H1 (cell line): Measurements from ENCODE around the gene POMP. TPM values are rescaled to one million over a fixed set of nuclear protein-coding genes. Genes with fewer than 3 reads are reported as not detected.

Source experiments
- CTCF ChIA-PET: fragments of 300-600 bp; sonication (Branson Sonifier 250); formaldehyde crosslinking; loops from one replicate; lab custom pipeline; 2021; ENCODE audit not compliant: partially characterized antibody; lab: Charles Lee
- POLR2A ChIA-PET: fragments of 300-600 bp; sonication (Branson Sonifier 250); formaldehyde crosslinking; loops from one replicate; lab custom pipeline; 2021; ENCODE audit warnings: inconsistent platforms; ENCODE audit not compliant: partially characterized antibody; lab: Charles Lee
- DNase-seq, 2 experiments: peaks; one replicate each; pipeline versions ENCODE4 v3.0.0 to v3.0.0-alpha.2; 2010 to 2022; ENCODE audit warnings: low spot score in 2 of 2, low read depth in 1 of 2, mixed read lengths in 1 of 2
- FAIRE-seq: peaks from 2 replicates; lab custom pipeline; 2011; peaks lifted over from hg19 to GRCh38; lab: Jason Lieb, UNC
- H2AFZ ChIP-seq: 2 replicates; pipeline ENCODE4 v1.8.1; 2012; ENCODE audit warnings: low read length, inconsistent platforms
- H2AK5ac ChIP-seq: 2 replicates; pipeline ENCODE4 v1.6.1; 2013; ENCODE audit warnings: low read depth, low read length
- H2BK120ac ChIP-seq: replicated peaks from 2 replicates; pipeline ENCODE3; 2013; ENCODE audit warnings: low read depth, low read length, inconsistent platforms
- H2BK12ac ChIP-seq: 2 replicates; pipeline ENCODE4 v1.6.1; 2013; ENCODE audit warnings: low read depth, low read length
- H2BK15ac ChIP-seq: 2 replicates; pipeline ENCODE4 v1.6.1; 2013; ENCODE audit warnings: low read length
- H2BK20ac ChIP-seq: 2 replicates; pipeline ENCODE4 v1.6.1; 2013; ENCODE audit warnings: low read length
- H2BK5ac ChIP-seq: 2 replicates; pipeline ENCODE4 v1.6.1; 2013; ENCODE audit warnings: low read depth, low read length
- H3K14ac ChIP-seq: 2 replicates; pipeline ENCODE4 v1.6.1; 2013; ENCODE audit warnings: inconsistent platforms; ENCODE audit not compliant: insufficient read length
- H3K18ac ChIP-seq: 2 replicates; pipeline ENCODE4 v1.6.1; 2013; ENCODE audit warnings: low read length; ENCODE audit errors: extremely low read depth
- H3K23ac ChIP-seq: 2 replicates; pipeline ENCODE4 v1.6.1; 2013; ENCODE audit warnings: inconsistent platforms; ENCODE audit not compliant: insufficient read length
- H3K23me2 ChIP-seq: 2 replicates; pipeline ENCODE4 v1.6.1; 2013; ENCODE audit warnings: low read depth, low read length
- H3K27ac ChIP-seq: 2 replicates; pipeline ENCODE4 v1.6.1; 2011; ENCODE audit warnings: low read depth, low read length, inconsistent platforms
- H3K27me3 ChIP-seq, 4 experiments: replicated peaks in 1 of 4; 1 replicate in 1 of 4; 2 replicates in 3 of 4; pipeline versions ENCODE4 v1.6.1 to v1.8.1; 2011 to 2013; ENCODE audit warnings: low read length in 3 of 4, mild to moderate bottlenecking in 3 of 4, inconsistent platforms in 2 of 4, mixed read lengths in 2 of 4, moderate library complexity in 1 of 4; ENCODE audit not compliant: control insufficient read depth in 3 of 4, insufficient read depth in 3 of 4; ENCODE audit errors: extremely low read depth in 1 of 4
- H3K36me3 ChIP-seq, 4 experiments: 2 replicates each; pipeline versions ENCODE4 v1.6.1 to v1.8.1; 2011 to 2013; ENCODE audit warnings: mild to moderate bottlenecking in 4 of 4, low read length in 3 of 4, moderate library complexity in 2 of 4, control low read depth in 1 of 4, inconsistent platforms in 1 of 4; ENCODE audit not compliant: insufficient read depth in 4 of 4, control insufficient read depth in 2 of 4
- H3K4ac ChIP-seq: replicated peaks from 2 replicates; pipeline ENCODE3; 2013; ENCODE audit warnings: low read length, low read depth, mixed read lengths, inconsistent platforms; ENCODE audit not compliant: insufficient read length
- H3K4me1 ChIP-seq, 4 experiments: replicated peaks in 1 of 4; 1 replicate in 1 of 4; 2 replicates in 3 of 4; pipeline versions ENCODE4 v1.6.1 to v1.8.1; 2011 to 2013; ENCODE audit warnings: low read length in 3 of 4, inconsistent platforms in 2 of 4, mixed read lengths in 1 of 4; ENCODE audit not compliant: insufficient read depth in 4 of 4, control insufficient read depth in 3 of 4
- H3K4me2 ChIP-seq, 2 experiments: 2 replicates each; pipeline versions ENCODE4 v1.6.1 to v1.8.1; 2011 to 2013; ENCODE audit warnings: low read depth in 2 of 2, low read length in 2 of 2, control low read depth in 1 of 2, inconsistent platforms in 1 of 2, mild to moderate bottlenecking in 1 of 2; ENCODE audit not compliant: insufficient read depth in 1 of 2
- H3K4me3 ChIP-seq, 4 experiments: fragments of 200-600, 300-600 bp in 1 of 4; sonication (generic), shearing (Covaris generic), sonication (Bioruptor Twin) in 1 of 4; 2 replicates each; pipeline versions ENCODE4 v1.5.1 to v1.8.1; 2011 to 2016; ENCODE audit warnings: low read length in 4 of 4, low read depth in 3 of 4, control low read depth in 2 of 4, inconsistent platforms in 2 of 4, mild to moderate bottlenecking in 2 of 4, mixed read lengths in 1 of 4, moderate library complexity in 1 of 4; ENCODE audit not compliant: insufficient read depth in 2 of 4; ENCODE audit errors: extremely low read depth in 1 of 4
- H3K56ac ChIP-seq: replicated peaks from 2 replicates; pipeline ENCODE3; 2013; ENCODE audit warnings: low read depth, mild to moderate bottlenecking, mixed read lengths, low read length, inconsistent platforms; ENCODE audit not compliant: insufficient read length
- H3K79me1 ChIP-seq: 2 replicates; pipeline ENCODE4 v1.6.1; 2013; ENCODE audit warnings: low read depth, low read length, control low read depth
- H3K79me2 ChIP-seq, 2 experiments: 2 replicates each; pipeline versions ENCODE4 v1.6.1 to v1.8.1; 2012 to 2013; ENCODE audit warnings: low read length in 2 of 2, mild to moderate bottlenecking in 2 of 2, inconsistent platforms in 1 of 2; ENCODE audit not compliant: insufficient read depth in 2 of 2, control insufficient read depth in 1 of 2
- H3K9ac ChIP-seq, 4 experiments: replicated peaks in 1 of 4; 1 replicate in 1 of 4; 2 replicates in 3 of 4; pipeline versions ENCODE4 v1.6.1 to v1.8.1; 2011 to 2013; ENCODE audit warnings: low read depth in 3 of 4, low read length in 3 of 4, control low read depth in 2 of 4, mild to moderate bottlenecking in 2 of 4, moderate library complexity in 2 of 4, inconsistent platforms in 1 of 4; ENCODE audit errors: extremely low read depth in 1 of 4
- H3K9me3 ChIP-seq, 2 experiments: 2 replicates each; pipeline versions ENCODE4 v1.6.1 to v1.8.1; 2012 to 2013; ENCODE audit warnings: mild to moderate bottlenecking in 2 of 2, moderate library complexity in 2 of 2, control low read depth in 1 of 2, inconsistent platforms in 1 of 2, low read depth in 1 of 2, low read length in 1 of 2, mixed read lengths in 1 of 2; ENCODE audit not compliant: insufficient read depth in 2 of 2
- H4K20me1 ChIP-seq, 2 experiments: replicated peaks in 1 of 2; 2 replicates each; pipeline versions ENCODE3 to v1.8.1; 2011 to 2013; ENCODE audit warnings: inconsistent platforms in 2 of 2, low read length in 2 of 2, mild to moderate bottlenecking in 1 of 2; ENCODE audit not compliant: insufficient read depth in 2 of 2, control insufficient read depth in 1 of 2
- H4K5ac ChIP-seq: 2 replicates; pipeline ENCODE4 v1.6.1; 2013; ENCODE audit warnings: low read length, low read depth, mixed read lengths, inconsistent platforms; ENCODE audit not compliant: insufficient read length
- H4K8ac ChIP-seq: 2 replicates; pipeline ENCODE4 v1.8.0; 2013; ENCODE audit warnings: mild to moderate bottlenecking, moderate library complexity, low read length, inconsistent platforms; ENCODE audit not compliant: insufficient read depth; ENCODE audit errors: extremely low read depth
- H4K91ac ChIP-seq: replicated peaks from 2 replicates; pipeline ENCODE3; 2013; ENCODE audit warnings: low read length, mixed read lengths, inconsistent platforms; ENCODE audit not compliant: insufficient read length
- BACH1 ChIP-seq: IDR thresholded peaks from 2 replicates; pipeline ENCODE4 v1.6.1; 2012; ENCODE audit warnings: low read length, improper control_type of control experiment
- CHD1 ChIP-seq: IDR thresholded peaks from 2 replicates; pipeline ENCODE4 v1.6.1; 2012; ENCODE audit warnings: low read depth, low read length, improper control_type of control experiment
- CTCF ChIP-seq, 3 experiments: IDR thresholded peaks; 1 replicate in 2 of 3; 2 replicates in 1 of 3; pipeline versions ENCODE4 v1.5.1 to v1.6.1; 2011; ENCODE audit warnings: low read length in 3 of 3, mild to moderate bottlenecking in 3 of 3, inconsistent platforms in 2 of 3, low read depth in 1 of 3, moderate library complexity in 1 of 3; ENCODE audit not compliant: insufficient read depth in 1 of 3; ENCODE audit errors: control extremely low read depth in 1 of 3
- EGR1 ChIP-seq: IDR thresholded peaks from 2 replicates; pipeline ENCODE4 v1.6.1; 2011; ENCODE audit warnings: low read depth, low read length, borderline replicate concordance
- EP300 ChIP-seq, 2 experiments: IDR thresholded peaks; 1 replicate in 1 of 2; 2 replicates in 1 of 2; pipeline ENCODE4 v1.6.1; 2011 to 2012; ENCODE audit warnings: low read depth in 2 of 2, low read length in 2 of 2, mild to moderate bottlenecking in 2 of 2, borderline replicate concordance in 1 of 2, inconsistent platforms in 1 of 2, moderate library complexity in 1 of 2
- EZH2 ChIP-seq: fragments of 200-600 bp; sonication (generic); IDR thresholded peaks from 2 replicates; pipeline ENCODE4 v1.7.1; 2012; ENCODE audit warnings: low read depth, mild to moderate bottlenecking, moderate library complexity, low read length, inconsistent platforms; ENCODE audit not compliant: severe bottlenecking
- HDAC2 ChIP-seq, 2 experiments: fragments of 300-600 bp in 1 of 2; sonication (generic) in 1 of 2; IDR thresholded peaks; 2 replicates each; pipeline ENCODE4 v1.6.1; 2011 to 2012; ENCODE audit warnings: low read depth in 2 of 2, low read length in 2 of 2, mild to moderate bottlenecking in 2 of 2, moderate library complexity in 2 of 2, borderline replicate concordance in 1 of 2, inconsistent platforms in 1 of 2
- KDM5A ChIP-seq: fragments of 200-600 bp; IDR thresholded peaks from 2 replicates; pipeline ENCODE4 v1.7.1; 2012; ENCODE audit warnings: mild to moderate bottlenecking, low read length, inconsistent platforms, mixed read lengths
- RFX5 ChIP-seq: IDR thresholded peaks from 2 replicates; pipeline ENCODE4 v1.6.1; 2011; ENCODE audit warnings: low read depth, low read length, improper control_type of control experiment, borderline replicate concordance
- WGBS, 2 experiments: shearing (Covaris generic) in 1 of 2; methylation state at CpG; one replicate each; pipeline versions ENCODE4 v1.1.6 to v1.1.7; 2013 to 2015; ENCODE audit warnings: low lambda C conversion rate in 2 of 2, mixed read lengths in 2 of 2, inconsistent platforms in 1 of 2, low coverage in 1 of 2, missing lambda C conversion rate in 1 of 2; ENCODE audit not compliant: insufficient replicate concordance in 2 of 2, insufficient coverage in 1 of 2, insufficient read length in 1 of 2; ENCODE audit errors: extremely low coverage in 1 of 2, missing lambda C conversion rate in 1 of 2; 5-methylcytosine and 5-hydroxymethylcytosine counted together
- polyA plus RNA-seq, 7 experiments: library from polyadenylated mRNA; depleted of rRNA in 3 of 7; stranded (reverse) in 5 of 7; unstranded in 2 of 7; fragments of >200 nt in 5 of 7; fragments of 200-250 nt in 2 of 7; gene quantifications; 1 replicate in 5 of 7; 2 replicates in 1 of 7; 4 replicates in 1 of 7; pipeline versions ENCODE4 v1.2.1 to v1.2.3, GENCODE V29; 2011 to 2013; ENCODE audit warnings: missing spikeins in 2 of 7, mixed read lengths in 2 of 7
- total RNA-seq: library from RNA; stranded (reverse); fragmentation: NEBNext Ultra II Directional; extraction: Animal tissue kit (Norgen Biotek cat#: 25700); gene quantifications from 2 replicates; pipeline ENCODE4 v1.2.1, GENCODE V29; 2021

POMP gene
- total and polyA plus RNA-seq, 2 of the 8 experiments (the other 6 are each of a cell fraction or from before 2014, with no cell fraction given): 38.4 to 115 TPM

GRCh38 chr13:28624707-28625432 lies 34.1 kb upstream of the POMP start:
- Histone ChIP-seq H3K27me3 (no peaks in the 10 kb centered on the region), H3K36me3 (no peaks in the 10 kb centered on the region), H3K4me1 (peaks cover 0 to 8% (median 1%) of the 10 kb centered on the region in 4 experiments; a peak in 2 of 7 replicates), H2BK5ac (peak overlapping the region; percentile 39; the same call in 1 of the 2 replicates), H2AK5ac (no peak overlapping the region), H3K9me3 (no peaks in the 10 kb centered on the region), H2BK120ac (peak overlapping the region; percentile 28), H2BK12ac (peak overlapping the region; percentile 55; the same call in 1 of the 2 replicates), H3K23ac (no peak overlapping the region), H2BK15ac (no peak overlapping the region; the same call in 1 of the 2 replicates), H4K20me1 (no peaks in the 10 kb centered on the region), H3K79me2 (no peaks in the 10 kb centered on the region), H3K4me3 (no peak overlapping the region), H3K18ac (no peak overlapping the region), H4K8ac (no peak overlapping the region), H2BK20ac (peak overlapping the region; percentile 56; the same call in 1 of the 2 replicates), H2AFZ (0 out of 2 replicates have a peak overlapping the region, but pooled peaks have one; percentile 3), H3K14ac (no peak overlapping the region), H4K91ac (no peak overlapping the region), H3K4me2 (no peak overlapping the region), H3K56ac (no peak overlapping the region), H3K79me1 (no peaks in the 10 kb centered on the region), H3K9ac (no peak overlapping the region), H3K27ac (no peak overlapping the region), H3K4ac (no peak overlapping the region), H4K5ac (no peak overlapping the region), H3K23me2 (no peaks in the 10 kb centered on the region)
- no peak for DNase-seq
- WGBS, 2 experiments: 86% methylated on average over 11 of the region's 11 CpGs; no CpG with 5 or more reads in 1 of the 2 experiments
- CTCF ChIA-PET: interaction anchor here (0.6 to 3.7 kb wide), 3 partner anchors 11 to 312 kb away, joined by 3 to 9 read pairs (median 3); no protein-coding TSS in a partner anchor
- FAIRE-seq: no peak
- POLR2A ChIA-PET: no interaction called here
- TF ChIP-seq KDM5A (no peak), CHD1 (no peak), EP300 (IDR thresholded peaks at IDR 0.05; ENCODE audit: borderline replicate concordance in 1 of 2, low read depth in 2 of 2, low read length in 2 of 2) (no peak), BACH1 (no peak), EZH2 (no peak), HDAC2 (IDR thresholded peaks at IDR 0.05; ENCODE audit: borderline replicate concordance in 1 of 2, low read depth in 2 of 2, low read length in 2 of 2) (no peak), CTCF (IDR thresholded peaks at IDR 0.05; ENCODE audit: control extremely low read depth in 1 of 3, insufficient read depth in 1 of 3, low read depth in 1 of 3, low read length in 3 of 3) (no peak), EGR1 (no peak), RFX5 (no peak)
